ENCODE measurements around the gene IPO11. TPM values are rescaled to one million over a fixed set of nuclear protein-coding genes. Genes with fewer than 3 reads are reported as not detected.

Gene IPO11
- total and polyA plus RNA-seq, 8 donors = 3.7 to 19.5 (median 10.3) TPM

DNA sequence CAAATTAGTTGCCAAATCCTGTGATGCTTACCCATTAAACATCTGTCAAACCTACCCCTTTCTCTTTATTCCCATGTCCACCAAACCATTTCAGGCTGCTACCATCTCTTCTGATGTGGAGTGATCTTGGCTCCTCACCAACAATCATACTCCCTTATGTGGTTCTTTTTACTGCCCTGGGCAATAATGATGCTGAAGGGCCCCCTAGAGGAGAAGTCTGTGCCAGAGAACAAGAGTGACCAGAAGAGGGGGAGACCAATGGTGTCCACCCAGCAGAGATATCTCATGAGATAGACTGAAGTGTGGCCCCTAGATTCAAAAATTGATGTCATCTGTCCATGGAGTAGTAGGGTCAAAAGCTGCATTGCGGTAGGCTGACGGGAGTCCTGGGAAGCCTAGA, 176.9 kb downstream of the IPO11 start:
- TF ChIP-seq, protein P1, sequence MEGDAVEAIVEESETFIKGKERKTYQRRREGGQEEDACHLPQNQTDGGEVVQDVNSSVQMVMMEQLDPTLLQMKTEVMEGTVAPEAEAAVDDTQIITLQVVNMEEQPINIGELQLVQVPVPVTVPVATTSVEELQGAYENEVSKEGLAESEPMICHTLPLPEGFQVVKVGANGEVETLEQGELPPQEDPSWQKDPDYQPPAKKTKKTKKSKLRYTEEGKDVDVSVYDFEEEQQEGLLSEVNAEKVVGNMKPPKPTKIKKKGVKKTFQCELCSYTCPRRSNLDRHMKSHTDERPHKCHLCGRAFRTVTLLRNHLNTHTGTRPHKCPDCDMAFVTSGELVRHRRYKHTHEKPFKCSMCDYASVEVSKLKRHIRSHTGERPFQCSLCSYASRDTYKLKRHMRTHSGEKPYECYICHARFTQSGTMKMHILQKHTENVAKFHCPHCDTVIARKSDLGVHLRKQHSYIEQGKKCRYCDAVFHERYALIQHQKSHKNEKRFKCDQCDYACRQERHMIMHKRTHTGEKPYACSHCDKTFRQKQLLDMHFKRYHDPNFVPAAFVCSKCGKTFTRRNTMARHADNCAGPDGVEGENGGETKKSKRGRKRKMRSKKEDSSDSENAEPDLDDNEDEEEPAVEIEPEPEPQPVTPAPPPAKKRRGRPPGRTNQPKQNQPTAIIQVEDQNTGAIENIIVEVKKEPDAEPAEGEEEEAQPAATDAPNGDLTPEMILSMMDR (IDR thresholded peaks at IDR 0.05) = no peak
- no peak for DNase-seq
- H3K4me3 ChIP-seq = no peak overlapping the region
- H3K27me3 ChIP-seq = no peaks in the 10 kb centered on the region
- ATAC-seq = no peak
- FAIRE-seq = no peak
- intact Hi-C loops (cut with DNase I) = no loop called here
- H3K9me3 ChIP-seq = no peaks in the 10 kb centered on the region
- H3K27ac ChIP-seq = no peak overlapping the region
- 98 to 100% methylated on average over 2 of the region's 2 CpGs for WGBS, 2 donors
- H3K36me3 ChIP-seq = no peaks in the 10 kb centered on the region
- H3K4me1 ChIP-seq = peaks cover 0 to 4% (median 0%) of the 10 kb centered on the region in 3 donors

DNA sequence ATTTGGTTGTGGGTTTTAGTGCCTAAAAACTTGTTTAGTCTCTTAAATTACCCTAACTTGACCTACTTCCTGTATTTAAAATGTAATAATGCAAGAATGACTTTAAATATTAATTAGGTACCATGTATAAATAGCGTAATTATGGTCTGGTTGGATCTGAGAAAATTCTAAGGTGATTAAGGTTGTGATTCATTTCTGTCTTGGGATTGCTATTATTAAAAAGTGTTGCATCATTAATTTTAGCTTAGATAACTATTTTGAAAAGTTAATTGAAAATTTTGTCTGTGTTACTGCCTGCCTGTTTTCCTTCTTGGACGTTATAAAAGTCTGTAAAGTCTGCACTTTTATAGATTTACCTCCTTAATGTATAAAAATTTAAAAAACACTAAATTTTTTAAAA, 177.8 kb downstream of the IPO11 start:
- no peaks in the 10 kb centered on the region for H3K27me3 ChIP-seq
- no peak overlapping the region for H3K4me3 ChIP-seq
- DNase-seq (no peak), FAIRE-seq (no peak), ATAC-seq (no peak)
- peaks cover 0 to 3% (median 0%) of the 10 kb centered on the region in 3 donors for H3K4me1 ChIP-seq
- intact Hi-C loops (cut with DNase I) = no loop called here
- no peaks in the 10 kb centered on the region for H3K9me3 ChIP-seq
- 67 to 94% methylated on average over 2 of the region's 2 CpGs for whole genome bisulfite sequencing, 2 donors
- TF ChIP-seq, protein P1 (IDR thresholded peaks at IDR 0.05) = no peak
- no peaks in the 10 kb centered on the region for H3K36me3 ChIP-seq
- H3K27ac ChIP-seq = no peak overlapping the region

DNA sequence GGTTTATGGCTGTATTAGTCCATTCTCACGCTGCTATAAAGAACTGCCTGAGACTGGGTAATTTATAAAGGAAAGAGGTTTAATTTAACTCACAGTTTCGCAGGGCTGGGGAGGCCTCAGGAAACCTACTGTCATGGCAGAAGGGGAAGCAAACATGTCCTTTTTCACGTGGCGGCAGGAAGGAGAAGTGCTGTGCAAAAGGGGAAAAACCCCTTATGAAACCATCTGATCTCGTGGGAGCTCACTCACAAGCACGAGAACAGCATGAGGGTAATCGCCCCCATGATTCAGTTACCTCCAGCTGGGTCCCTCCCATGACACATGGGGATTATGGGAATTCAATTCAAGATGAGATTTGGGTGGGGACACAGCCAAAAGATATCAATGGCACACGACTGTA, 180.0 kb downstream of the IPO11 start:
- Histone ChIP-seq H3K4me1 (no peaks in the 10 kb centered on the region), H3K27me3 (no peaks in the 10 kb centered on the region), H3K4me3 (no peak overlapping the region), H3K27ac (no peak overlapping the region), H3K9me3 (no peaks in the 10 kb centered on the region), H3K36me3 (no peaks in the 10 kb centered on the region)
- DNase-seq (no peak), FAIRE-seq (no peak), ATAC-seq (no peak)
- intact Hi-C loops (cut with DNase I) = no loop called here
- 92 to 97% methylated on average over 8 of the region's 8 CpGs for WGBS, 2 donors
- TF ChIP-seq, protein P1 (IDR thresholded peaks at IDR 0.05) = no peak

DNA sequence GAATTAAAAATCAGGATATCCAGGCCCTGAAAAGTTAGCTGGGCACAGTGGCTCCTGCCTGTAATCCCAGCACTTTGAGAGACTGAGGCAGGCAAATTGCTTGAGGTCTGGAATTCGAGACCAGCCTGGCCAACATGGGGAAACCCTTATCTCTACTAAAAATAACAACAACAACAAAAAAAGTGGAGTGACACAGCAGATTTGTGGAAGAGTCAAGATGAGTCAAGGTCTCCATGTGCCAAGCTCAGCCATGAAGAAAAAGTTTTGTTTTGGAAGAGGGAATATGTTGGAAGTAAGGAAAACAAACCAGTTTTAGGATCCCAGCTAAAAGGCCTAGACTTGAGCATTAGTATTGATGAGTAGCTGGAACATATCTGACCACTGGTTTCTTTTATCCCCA, 180.8 kb downstream of the IPO11 start:
- FAIRE-seq (no peak), DNase-seq (no peak), ATAC-seq (no peak)
- Histone ChIP-seq H3K27me3 (no peaks in the 10 kb centered on the region), H3K27ac (no peak overlapping the region), H3K4me3 (no peak overlapping the region), H3K36me3 (no peaks in the 10 kb centered on the region), H3K9me3 (no peaks in the 10 kb centered on the region), H3K4me1 (no peaks in the 10 kb centered on the region)
- WGBS, 2 donors = 90 to 93% methylated on average over 1 of the region's 1 CpG
- TF ChIP-seq, protein P1 (IDR thresholded peaks at IDR 0.05) = no peak
- intact Hi-C loops (cut with DNase I) = no loop called here

DNA sequence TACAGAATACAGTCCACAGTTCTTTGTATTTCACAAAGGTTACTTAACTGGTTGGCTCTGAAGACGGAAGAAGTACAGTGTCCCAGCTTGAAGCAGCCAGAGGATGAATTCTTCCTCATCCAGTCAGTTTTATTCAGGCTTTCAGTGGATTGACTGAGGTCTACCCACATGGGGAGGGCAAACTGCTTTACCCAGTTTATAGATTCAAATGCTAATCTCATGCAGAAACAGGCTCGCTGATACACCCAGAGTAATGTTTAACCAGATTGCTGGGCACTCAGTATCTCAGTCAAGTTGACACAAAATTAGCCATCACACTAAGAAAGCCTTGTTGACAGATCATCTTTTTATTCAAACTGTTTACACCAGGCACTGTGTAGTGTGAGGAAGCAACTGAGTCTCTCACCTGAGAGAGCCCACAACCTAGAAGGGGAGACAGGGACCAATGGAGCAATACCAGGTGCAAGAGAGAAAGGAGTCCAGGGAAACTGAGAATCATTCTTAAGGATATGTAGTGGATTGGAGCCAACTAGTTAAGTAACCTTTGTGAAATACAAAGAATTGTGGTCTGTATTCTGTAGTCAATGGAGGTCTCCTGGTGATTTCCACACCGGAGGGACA, 181.9 kb downstream of the IPO11 start:
- H3K4me1 ChIP-seq = no peaks in the 10 kb centered on the region
- intact Hi-C loops (cut with DNase I) = no loop called here
- no peak for ATAC-seq
- H3K27me3 ChIP-seq = no peaks in the 10 kb centered on the region
- H3K27ac ChIP-seq = no peak overlapping the region
- H3K9me3 ChIP-seq = no peaks in the 10 kb centered on the region
- TF ChIP-seq, protein P1 (IDR thresholded peaks at IDR 0.05) = no peak
- DNase-seq = no peak
- WGBS, 2 donors = 80 to 84% methylated on average over 3 of the region's 3 CpGs
- H3K4me3 ChIP-seq = no peak overlapping the region
- H3K36me3 ChIP-seq = no peaks in the 10 kb centered on the region
- FAIRE-seq = no peak

Measured in pancreas (tissue), 10 donors.